Right hindlimb (tissue), 1 donor: Measurements from ENCODE around the gene GORASP1.

Experiments used
- DNase-seq: peaks from one replicate; pipeline ENCODE4 v3.0.0-alpha.2; 2018

Gene GORASP1

DNA sequence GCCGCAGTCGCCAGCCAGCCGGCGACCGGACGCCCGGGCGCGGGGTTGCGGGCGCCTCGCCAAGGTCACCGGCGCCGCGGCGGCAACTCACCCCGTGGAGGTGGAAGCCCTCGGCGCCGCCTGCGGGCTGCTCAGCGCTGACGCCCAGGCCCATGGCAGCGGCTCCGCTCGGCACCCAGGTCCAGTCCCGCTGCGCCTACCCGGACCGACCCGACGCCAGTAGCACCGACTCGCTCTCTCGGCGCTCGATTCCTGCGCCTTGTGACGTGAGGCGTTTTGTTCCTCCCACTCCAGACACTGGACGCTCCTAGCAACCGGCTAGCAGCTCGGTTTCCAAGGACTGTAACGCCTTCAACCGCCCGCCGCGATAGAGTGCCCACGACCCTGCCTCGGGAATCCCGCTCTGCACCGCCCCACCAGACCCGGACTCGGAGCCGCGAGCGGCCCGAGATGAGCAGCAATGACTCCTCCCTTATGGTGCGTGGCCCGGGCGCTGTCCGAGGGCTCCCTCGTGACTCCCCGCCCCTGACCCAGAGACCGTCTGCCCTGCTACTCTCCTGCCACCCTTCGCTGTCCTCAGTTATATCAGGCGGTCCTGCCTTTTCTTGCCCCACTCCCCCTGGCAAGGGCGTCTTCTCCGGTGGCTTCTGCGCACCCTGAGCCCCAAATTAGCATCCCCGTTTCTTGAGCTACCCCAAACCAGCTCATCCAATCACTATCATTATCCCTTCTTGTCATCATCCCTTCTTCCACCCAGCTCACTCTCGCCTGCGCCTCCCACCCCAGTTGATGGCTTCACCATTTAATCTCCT, at the start of gene GORASP1, which contains the start of gene TTC21A:
Gene GORASP1, minus strand, starts transcription at position 240 of the 812 bp plus-strand sequence. Its CDS starts 86 bp downstream, at position 154.
Gene TTC21A, plus strand, starts transcription at position 293 of the 812 bp plus-strand sequence. Its CDS starts 158 bp downstream, at position 451.
- DNase-seq = peak; percentile 92

- no peak for DNase-seq
Measured at GRCh38 chr3:39156421-39156820, 49.0 kb upstream of the GORASP1 start.

DNA sequence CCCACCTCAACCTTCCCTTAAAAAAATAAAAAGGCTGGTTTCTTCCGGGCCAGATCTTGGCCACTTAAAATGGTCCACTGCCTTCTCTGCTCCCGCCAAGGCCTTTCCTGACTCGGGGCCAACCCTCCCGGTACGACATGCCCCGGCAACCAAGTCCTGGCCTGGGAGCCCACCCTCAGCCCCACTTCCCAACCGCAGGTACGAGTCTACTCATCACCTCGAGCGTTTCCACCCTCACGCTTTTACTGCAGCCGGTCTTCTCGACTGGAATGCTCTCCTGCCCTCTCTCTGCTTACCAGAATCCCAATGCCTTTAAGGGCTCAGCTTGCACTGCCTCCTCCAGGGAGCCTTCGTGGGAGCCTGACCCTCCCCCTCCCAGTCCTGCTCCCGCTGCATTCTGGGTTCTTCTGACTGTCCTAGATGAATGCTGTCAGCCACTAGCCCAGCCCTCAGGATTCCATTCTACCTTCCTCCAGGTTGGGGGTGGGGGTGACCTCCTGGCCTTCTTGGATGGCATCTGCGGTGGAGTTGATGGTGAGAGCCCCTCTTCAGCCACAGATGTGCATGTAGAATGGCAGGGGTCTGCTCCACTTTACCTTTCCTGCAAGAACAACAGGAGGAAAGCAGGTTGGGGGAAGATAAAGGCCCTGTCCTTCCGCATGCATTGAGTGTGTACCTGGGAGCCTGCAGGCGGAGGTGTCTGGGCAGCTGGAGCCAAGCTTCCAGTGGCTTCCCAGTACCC, 47.0 kb upstream of the GORASP1 start:
- DNase-seq = no peak

DNA sequence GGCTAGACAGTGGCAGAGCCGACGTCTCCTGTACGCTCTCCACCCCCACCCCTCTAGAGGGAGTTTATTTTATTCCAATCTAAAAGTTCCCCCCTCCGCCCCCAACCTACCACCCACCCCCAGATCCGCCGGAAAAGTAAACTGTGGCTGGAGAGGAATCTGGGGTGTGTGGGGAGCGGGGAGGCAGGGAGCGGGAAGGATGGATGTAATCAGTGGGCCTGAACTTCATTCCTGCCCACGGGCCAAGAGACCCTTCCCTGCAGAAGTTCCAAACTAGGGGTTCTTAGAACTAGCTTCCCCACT, 46.5 kb upstream of the GORASP1 start:
- no peak for DNase-seq

DNA sequence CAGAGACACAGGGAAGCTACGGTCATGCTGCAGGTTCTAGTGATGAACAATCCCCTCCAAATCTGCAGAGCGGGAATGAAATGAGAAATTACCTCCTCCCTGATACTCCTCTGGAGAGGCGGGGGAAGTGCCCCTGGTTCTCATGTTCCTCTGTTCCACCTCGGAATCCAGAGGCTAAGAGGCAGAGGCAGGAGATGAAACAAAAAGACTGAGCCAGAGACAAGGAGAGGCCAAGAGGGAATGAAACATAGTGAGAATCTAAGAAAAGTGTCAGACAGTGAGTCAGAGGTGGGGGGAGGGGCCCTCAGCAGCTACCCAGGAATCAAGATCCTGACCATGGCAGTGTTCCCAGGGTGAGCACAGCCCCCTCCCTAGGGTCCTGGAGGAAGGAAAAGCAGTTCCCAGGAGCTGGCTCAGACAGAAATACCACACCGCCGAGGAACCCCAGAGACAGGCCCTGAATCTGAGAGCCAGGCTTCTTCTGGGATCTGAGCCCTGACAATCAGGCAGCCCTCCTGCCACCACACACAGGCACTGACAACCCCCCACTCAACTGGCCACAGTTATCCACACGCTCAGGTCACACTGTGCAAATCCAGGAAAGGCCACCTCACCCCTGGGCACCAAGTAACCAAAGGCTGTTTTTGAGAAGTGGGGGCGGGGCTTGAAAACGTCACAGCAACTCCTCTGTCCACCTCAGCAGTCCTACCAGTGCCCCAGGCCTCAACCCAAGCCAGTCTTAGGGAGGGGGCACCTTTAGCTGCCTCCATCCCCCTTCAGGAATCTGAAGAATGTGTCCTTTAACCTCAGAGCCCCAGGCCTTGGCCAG, 43.6 kb upstream of the GORASP1 start:
- DNase-seq = peak; percentile 88

DNA sequence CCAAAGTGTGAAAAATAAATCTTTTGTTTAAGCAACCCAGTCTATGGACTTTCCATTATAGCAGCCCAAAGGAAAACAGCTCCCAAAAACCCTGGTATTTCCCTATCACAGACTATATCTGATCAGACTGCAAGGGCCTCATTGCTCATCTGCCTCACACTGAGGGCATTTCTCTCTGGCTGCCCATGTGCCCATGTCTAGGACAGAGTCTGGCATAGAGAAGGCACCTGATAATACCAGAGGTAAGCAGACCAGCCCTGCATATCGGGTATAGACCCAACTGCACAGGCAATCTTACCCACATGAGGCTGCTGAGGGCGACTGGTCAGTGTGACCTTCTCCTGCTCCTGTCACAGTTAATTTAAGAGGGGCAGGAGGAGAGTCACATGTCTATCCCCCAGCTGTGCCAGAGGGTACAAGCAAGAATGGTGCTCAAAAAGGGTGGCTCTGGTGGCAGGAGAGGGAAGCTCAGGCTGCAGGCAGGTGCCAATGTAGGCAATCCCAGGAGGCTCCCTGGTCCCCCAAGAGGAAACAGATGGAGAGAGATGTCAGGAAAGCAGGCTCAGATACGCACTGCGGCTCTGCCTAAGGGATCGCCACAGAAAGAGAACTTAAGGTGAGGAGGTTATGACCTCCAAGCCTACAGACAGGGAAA, 42.8 kb upstream of the GORASP1 start:
- DNase-seq = no peak

GRCh38 chr3:39149498-39150147, 42.2 kb upstream of the GORASP1 start:
- no peak for DNase-seq

DNA sequence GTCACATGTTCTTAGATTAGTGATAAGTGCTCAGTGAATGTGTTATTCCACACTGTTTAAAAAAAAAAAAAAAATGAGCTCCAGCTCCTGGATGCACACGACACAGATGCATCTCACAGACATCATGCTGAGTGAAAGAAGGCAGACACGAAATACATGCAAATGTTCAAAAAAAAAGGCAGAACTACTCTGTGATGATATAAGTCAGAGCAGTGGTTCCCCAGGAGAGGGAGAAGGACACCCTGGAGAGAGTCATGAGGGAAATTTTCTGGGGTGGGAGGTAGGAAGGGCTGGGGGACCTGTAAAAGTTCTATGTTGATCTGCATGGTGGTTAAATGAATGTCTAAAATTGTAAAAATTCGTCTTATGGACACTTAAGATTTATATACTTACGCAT, 41.6 kb upstream of the GORASP1 start:
- DNase-seq = no peak

DNA sequence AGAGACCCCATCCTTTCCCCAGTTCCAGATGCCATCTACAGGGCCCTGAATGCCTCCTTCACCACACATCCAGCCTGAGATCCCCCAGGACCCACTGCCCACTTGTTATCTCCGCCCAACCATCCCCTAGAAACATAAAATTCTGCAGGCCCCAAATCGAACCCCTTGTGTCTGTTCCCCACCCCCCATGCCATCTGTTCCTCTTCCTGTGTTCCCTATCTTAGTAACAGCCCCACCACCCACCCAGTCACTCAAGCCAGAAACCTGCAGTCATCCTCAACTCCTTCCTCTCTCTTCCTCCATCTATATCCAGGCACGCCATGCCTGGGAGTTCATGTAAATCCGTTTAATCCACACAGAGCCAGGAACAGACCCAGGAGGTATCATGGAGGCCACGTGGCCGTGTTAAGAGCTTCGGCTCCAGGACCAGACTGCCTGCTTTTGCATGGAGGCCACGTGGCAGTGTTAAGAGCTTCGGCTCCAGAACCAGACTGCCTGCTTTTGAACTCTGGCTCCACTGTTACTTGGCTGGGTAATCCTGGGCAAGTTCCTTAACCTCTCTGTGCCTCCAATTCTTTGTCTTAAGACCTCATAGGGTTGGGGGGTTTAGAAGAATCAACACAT, 41.1 kb upstream of the GORASP1 start:
- no peak for DNase-seq

GRCh38 chr3:39147711-39148434, 40.4 kb upstream of the GORASP1 start:
- DNase-seq = peak; percentile 60

DNA sequence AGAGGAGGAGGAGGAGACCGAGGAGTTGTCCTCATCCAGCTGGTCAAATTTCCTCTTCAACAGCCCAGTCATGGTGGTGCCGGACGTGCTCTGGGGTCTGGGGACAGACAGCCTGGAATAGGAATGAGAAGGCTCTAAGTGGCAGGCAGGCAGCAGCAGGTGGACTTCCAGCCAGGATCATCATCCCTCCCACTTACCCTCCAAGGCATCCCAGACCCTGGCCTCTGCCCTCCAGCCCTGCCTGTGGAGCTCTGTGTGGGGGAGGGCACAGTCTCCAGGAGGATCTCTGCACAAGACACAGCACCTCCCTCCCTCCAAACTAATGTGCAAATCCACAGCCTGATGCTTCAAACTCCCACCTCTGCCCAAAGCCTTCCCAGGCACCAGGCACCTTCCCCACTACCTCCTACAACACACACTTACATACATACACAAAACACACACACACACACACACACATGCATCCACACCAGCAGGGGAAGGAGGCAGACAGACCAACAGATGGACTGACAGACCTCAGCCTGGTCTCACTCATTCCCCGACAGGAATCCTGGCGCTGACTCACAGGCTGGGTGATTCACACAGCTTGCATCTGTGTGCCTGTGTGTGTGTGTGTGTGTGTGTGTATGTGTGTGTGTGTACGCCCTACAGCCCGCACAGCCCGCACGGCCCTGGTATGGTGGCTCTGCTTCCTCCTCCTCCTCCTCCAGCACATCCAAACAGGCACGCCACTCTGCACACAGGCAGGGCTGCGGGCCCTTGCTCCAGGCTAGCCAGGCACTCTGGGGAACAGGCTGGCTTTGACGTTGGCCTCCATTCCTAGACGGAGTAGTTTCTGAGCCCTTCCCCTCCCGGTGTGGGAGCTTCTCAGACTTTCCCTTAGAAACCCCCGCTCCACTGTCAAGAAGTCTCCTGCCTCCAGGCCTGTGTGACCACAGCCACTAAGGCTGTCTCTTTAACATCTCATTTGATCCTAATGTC, 39.5 kb upstream of the GORASP1 start:
- peak; percentile 84 for DNase-seq

DNA sequence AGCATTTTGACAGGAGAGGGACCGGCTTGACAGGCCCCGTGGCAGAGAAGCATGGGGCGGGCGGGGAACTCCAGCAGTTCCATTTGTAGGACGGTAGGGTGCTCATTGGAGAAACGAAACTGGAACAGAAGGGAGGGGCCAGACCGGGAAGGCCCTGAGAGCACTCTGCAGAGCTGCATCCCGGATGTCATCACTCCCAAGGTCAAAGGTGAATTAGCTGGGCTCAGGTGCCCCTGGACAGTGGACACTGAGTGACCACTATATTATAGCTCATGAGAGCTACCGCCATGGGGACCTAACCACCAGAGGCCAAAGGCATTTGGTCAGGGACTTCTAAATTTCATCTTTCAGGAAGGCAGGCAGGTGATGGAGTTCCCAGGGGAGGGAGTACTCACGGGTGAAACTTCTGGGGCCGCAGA, 38.7 kb upstream of the GORASP1 start:
- DNase-seq = no peak

DNA sequence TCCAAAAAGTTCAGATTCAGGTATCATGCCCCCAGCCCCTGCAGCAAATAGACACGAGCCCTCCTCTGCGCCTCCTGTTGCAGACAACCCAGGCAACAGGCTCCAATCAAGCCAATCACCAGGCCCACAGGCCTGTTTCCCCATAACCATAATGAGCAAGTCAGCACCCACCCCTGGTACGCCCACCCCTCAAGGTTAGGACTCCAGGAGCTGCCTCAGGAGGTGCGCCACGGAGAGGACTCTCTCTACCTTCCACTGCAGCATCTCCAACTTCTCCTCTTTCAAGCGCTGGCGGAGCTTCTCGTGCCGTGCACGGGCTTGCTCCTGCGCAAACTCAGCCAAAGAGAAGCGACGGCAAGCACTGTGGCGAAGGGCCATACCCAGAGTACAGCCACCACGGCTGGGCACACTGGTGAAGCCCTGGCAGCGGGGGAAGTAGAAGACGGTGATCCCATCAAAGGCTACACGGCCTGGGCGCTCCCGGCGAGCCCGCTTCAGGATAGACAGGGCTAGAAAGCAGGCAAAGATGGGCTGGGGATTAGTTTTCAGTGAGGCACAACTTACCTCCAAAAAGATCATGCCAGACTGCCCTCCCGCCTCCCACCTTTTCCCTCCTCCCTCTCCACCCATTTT, 37.4 kb upstream of the GORASP1 start:
- no peak for DNase-seq

GRCh38 chr3:39144095-39144747, 36.8 kb upstream of the GORASP1 start:
- DNase-seq = no peak

DNA sequence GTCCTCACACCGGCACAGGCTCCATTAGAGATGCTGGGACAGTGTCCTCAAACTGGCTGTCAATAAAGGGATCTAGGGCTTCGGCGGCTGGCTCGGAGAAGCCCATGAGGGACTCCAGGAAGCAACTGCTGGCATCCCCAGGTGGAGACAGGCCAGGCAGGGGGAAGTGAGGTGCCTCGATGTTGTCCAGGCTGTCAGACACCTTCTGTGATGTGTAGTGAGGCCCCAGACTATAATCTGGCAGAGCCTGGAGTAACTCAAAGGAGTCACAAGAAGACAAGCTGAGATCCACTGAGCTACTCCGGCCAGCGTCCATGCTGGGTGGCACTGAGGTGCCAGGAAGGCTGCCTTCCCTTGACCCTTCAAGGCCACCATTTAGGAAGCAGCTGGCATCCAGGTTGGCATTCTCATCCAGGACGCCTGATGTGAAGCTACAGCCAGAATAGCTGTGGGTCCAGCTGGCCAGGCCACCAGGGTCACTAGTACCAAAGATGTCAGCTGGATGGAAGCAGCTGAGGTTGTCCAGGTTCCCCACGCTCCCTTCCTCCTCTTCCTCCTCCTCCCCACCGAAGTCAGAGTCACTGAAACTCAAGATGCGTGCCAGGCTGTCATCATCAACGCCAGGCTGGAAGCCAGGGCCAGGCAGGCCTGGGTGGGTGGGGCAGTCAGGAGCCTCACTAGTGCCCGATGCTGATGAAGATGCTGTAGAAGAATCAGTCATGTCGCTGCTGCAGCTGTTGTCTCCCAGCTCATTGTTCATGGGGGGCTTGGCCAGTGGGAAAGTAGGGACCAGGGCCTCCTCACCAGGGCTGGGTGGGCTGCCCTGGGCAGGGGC, 35.8 kb upstream of the GORASP1 start:
- no peak for DNase-seq

DNA sequence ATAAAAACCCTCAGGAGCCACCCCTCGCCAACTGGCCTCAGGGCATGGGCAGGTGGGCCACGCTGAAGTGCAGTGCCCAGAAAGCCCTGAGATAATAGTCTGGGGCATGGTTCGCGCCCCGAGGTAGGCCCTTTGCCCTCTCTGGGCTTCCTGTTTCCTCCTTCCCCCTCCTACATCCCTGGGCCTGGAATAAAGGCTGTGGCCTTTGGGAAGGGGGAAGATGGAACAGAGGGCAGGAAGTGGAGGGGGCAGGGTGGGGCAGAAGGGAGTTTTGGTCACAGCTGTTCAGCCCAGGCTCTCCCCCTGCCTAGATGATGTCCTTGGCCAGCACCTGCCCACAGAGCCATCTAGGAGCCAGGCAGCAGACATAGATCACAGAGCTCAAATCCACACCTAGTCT, 34.6 kb upstream of the GORASP1 start:
- DNase-seq = no peak

DNA sequence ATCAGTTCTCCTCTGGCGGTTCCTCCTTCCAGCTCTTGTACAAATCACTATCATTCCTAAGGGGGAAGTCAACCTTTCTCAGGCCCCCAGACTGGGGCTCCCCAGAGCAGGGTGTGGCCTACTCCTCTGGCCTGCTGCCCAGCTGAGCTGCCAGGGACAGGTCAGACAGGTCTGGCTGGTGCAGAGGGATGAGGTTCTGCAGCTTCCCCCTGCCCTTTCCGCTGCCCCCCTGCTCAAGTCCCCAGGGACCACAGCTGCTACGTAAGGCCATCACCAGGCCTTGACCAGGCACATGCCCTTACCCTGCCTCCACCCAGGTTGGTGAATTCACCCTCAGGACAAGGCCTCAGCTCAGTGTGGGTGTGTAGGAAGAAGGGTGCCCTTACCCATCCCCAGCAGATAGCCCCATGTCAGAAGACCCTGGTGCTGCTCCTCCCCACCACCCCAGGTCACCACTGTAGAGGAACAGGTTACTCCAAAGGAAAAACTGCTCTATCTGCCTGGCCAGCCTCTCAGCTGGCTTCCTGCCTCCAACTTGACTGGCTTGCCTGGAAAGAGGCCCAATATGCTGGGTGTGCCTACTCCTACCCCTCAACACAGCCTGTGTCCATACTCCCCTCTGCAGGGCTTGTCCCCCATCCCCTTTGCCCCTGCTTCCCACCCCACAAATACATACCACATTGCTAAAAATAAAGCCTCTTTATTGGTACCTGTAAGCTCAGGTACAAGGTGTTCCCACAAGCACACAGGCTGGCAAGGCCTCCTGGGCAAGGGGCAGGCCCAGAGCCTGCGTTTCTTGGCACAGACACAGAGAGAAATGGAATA, 34.0 kb upstream of the GORASP1 start:
- no peak for DNase-seq
